KMS-11 (cell line): ENCODE measurements around the gene LMOD1.

ENCODE experiments used
- H2AFZ ChIP-seq: fragments of 200-600 bp; sonication (generic); 2 replicates; pipeline ENCODE4 v1.6.1; 2016; ENCODE audit warnings: antibody characterized with exemption, mixed run types, low read depth
- H3K27ac ChIP-seq: fragments of 200-600 bp; sonication (generic); 2 replicates; pipeline ENCODE4 v1.6.1; 2016; ENCODE audit warnings: mild to moderate bottlenecking, mixed run types
- H3K27me3 ChIP-seq: fragments of 200-600 bp; sonication (generic); 2 replicates; pipeline ENCODE4 v1.6.1; 2017; ENCODE audit warnings: mild to moderate bottlenecking, low read depth, mixed run types, moderate library complexity; ENCODE audit not compliant: insufficient read depth
- H3K36me3 ChIP-seq: fragments of 200-600 bp; sonication (generic); 2 replicates; pipeline ENCODE4 v1.6.1; 2017; ENCODE audit warnings: mild to moderate bottlenecking, mixed run types; ENCODE audit not compliant: insufficient read depth
- H3K4me1 ChIP-seq: fragments of 200-600 bp; sonication (generic); 2 replicates; pipeline ENCODE4 v1.6.1; 2016; ENCODE audit warnings: mild to moderate bottlenecking, low read depth, mixed run types; ENCODE audit not compliant: poor library complexity, severe bottlenecking
- H3K4me2 ChIP-seq: fragments of 200-600 bp; sonication (generic); 2 replicates; pipeline ENCODE4 v1.7.0; 2016; ENCODE audit warnings: mild to moderate bottlenecking, mixed run types
- H3K4me3 ChIP-seq: fragments of 200-600 bp; sonication (generic); IDR thresholded peaks from 2 replicates; pipeline ENCODE4 v1.6.1; 2017; ENCODE audit warnings: low read depth, low read length, mixed read lengths; ENCODE audit not compliant: insufficient read depth
- H3K79me2 ChIP-seq: fragments of 200-600 bp; sonication (generic); 2 replicates; pipeline ENCODE4 v1.6.1; 2016; ENCODE audit warnings: low read depth, mixed run types; ENCODE audit not compliant: insufficient read depth
- H3K9ac ChIP-seq: fragments of 200-600 bp; sonication (generic); 2 replicates; pipeline ENCODE4 v1.6.1; 2016; ENCODE audit warnings: mild to moderate bottlenecking, mixed run types
- H4K20me1 ChIP-seq: fragments of 200-600 bp; sonication (generic); 2 replicates; pipeline ENCODE4 v1.6.1; 2016; ENCODE audit warnings: mild to moderate bottlenecking, mixed run types; ENCODE audit not compliant: insufficient read depth
- CTCF ChIP-seq: fragments of 200-600 bp; sonication (generic); conservative IDR thresholded peaks from 2 replicates; pipeline ENCODE4 v1.6.1; 2017; ENCODE audit warnings: low read depth, mild to moderate bottlenecking, antibody characterized with exemption, low read length, moderate library complexity, mixed read lengths

The LMOD1 gene

DNA sequence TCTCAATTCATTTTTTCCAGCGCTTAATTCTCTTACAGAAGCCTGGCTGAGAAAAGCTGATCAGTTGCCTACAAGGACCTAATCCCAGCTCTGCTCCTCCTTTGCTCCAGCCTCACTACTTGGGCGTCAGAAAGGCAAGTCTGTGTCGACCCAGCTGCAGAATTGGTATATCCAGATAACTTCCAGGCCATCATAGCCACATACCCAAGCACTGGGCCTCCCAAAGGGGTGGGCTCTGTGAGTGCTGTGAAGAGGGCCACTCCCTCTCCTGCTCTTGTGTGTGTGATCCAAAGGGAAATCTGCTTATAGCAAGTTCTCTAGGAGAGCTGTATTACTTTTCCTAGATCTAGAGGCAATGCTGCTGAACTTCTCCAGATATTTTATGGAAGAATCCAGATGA is 18.1 kb downstream of the LMOD1 start:
- H3K27me3 ChIP-seq, result no peaks in the 10 kb centered on the region
- H3K9ac ChIP-seq, result no peak overlapping the region
- no peak overlapping the region for H3K27ac ChIP-seq
- H4K20me1 ChIP-seq, result no peaks in the 10 kb centered on the region
- no peaks in the 10 kb centered on the region for H3K79me2 ChIP-seq
- TF ChIP-seq CTCF, result no peak
- no peaks in the 10 kb centered on the region for H3K4me1 ChIP-seq
- H2AFZ ChIP-seq, result no peak overlapping the region
- no peaks in the 10 kb centered on the region for H3K36me3 ChIP-seq
- H3K4me3 ChIP-seq, result no peak overlapping the region
- no peak overlapping the region for H3K4me2 ChIP-seq

DNA sequence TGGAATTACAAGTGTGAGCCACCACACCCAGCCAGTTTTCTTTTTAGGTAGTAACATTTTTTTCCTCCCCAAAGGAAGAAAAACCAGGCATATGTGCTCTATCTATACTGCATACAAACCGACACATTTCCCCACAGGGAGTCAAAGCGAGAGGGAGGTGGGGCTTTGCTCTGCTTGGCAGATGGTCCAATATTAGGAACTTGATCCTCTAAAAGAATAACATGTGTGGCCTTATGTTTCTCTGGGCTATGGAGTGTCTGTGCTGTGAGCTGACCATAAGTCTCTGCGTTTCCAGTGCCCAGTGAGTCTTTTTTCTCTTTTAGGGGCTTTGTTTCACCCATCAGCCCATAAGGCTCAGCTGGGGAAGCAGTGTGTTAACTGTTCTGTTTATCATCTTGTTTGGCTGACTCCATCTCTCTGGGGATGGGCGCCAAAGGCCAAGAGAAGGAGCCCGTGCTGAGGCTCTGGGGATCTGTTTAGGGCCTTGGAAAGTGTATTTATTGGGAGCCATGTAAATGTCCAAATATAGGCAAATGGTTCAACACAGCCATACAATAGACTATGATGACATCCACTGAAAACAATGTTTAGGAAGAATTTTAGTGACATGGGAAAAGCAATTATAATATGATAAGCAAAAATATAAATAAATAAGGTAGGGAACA is 20.2 kb downstream of the LMOD1 start:
- Histone ChIP-seq H3K4me3 (no peak overlapping the region), H2AFZ (no peak overlapping the region), H3K27ac (no peak overlapping the region)

DNA sequence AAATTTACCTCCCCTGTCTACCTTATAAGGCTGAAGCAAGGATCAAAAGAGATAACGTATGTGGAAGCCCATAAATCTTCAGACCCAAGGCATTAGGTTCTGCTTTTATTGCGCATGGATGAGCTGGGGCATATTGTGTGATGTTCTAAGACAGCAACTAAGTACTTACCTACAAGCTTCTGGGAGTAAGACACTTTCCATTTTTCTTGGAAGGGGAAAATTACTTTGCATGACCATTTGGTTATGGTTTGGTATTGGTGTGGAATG is 21.1 kb downstream of the LMOD1 start:
- TF ChIP-seq CTCF, result no peak
- no peaks in the 10 kb centered on the region for H3K36me3 ChIP-seq
- H3K4me2 ChIP-seq, result no peak overlapping the region
- H4K20me1 ChIP-seq, result no peaks in the 10 kb centered on the region
- H3K9ac ChIP-seq, result no peak overlapping the region
- peaks cover 6% of the 10 kb centered on the region for H3K4me1 ChIP-seq
- H3K27me3 ChIP-seq, result no peaks in the 10 kb centered on the region
- H2AFZ ChIP-seq, result no peak overlapping the region
- H3K4me3 ChIP-seq, result no peak overlapping the region
- H3K27ac ChIP-seq, result no peak overlapping the region
- no peaks in the 10 kb centered on the region for H3K79me2 ChIP-seq

More for the DNA sequence above, 20.2 kb downstream of the LMOD1 start:
- Histone ChIP-seq H4K20me1 (no peaks in the 10 kb centered on the region), H3K79me2 (no peaks in the 10 kb centered on the region), H3K4me2 (no peak overlapping the region), H3K4me1 (peaks cover 6% of the 10 kb centered on the region), H3K27me3 (no peaks in the 10 kb centered on the region), H3K9ac (no peak overlapping the region), H3K36me3 (no peaks in the 10 kb centered on the region)
- TF ChIP-seq CTCF, result no peak

- Histone ChIP-seq H3K9ac (no peak overlapping the region), H4K20me1 (no peaks in the 10 kb centered on the region), H3K4me1 (peaks cover 6% of the 10 kb centered on the region), H3K4me3 (no peak overlapping the region), H3K36me3 (no peaks in the 10 kb centered on the region), H2AFZ (peak overlapping the region; percentile 10; the same call in 1 of the 2 replicates), H3K79me2 (no peaks in the 10 kb centered on the region), H3K27ac (no peak overlapping the region), H3K27me3 (no peaks in the 10 kb centered on the region), H3K4me2 (no peak overlapping the region)
- TF ChIP-seq CTCF, result no peak
These were observed 24.3 kb downstream of the LMOD1 start for GRCh38 chr1:201921952-201922558.
